SK-N-SH (cell line): ENCODE results near the gene PRKACA. TPM values are rescaled to one million over a fixed set of nuclear protein-coding genes. Genes with fewer than 3 reads are reported as not detected.

Source experiments
- CTCF ChIA-PET: fragments of 300-600, 350-600 bp; formaldehyde crosslinking; extraction: SDS; loops from one replicate; lab custom pipeline; 2021; lab: Yijun Ruan, JAX
- POLR2A ChIA-PET: fragments of 350-600 bp; sonication (Branson Sonifier 250); formaldehyde crosslinking; extraction: SDS; loops from one replicate; lab custom pipeline; 2020; ENCODE audit warnings: antibody characterized with exemption, inconsistent platforms; lab: Yijun Ruan, JAX
- DNase-seq: peaks from one replicate; pipeline ENCODE4 v3.0.0; 2012
- H2AFZ ChIP-seq: fragments of 200-600 bp; sonication (generic); 2 replicates; pipeline ENCODE4 v1.8.1; 2016; ENCODE audit warnings: antibody characterized with exemption, mild to moderate bottlenecking, low read depth
- H3F3A ChIP-seq: fragments of 200-600 bp; sonication (generic); replicated peaks from 2 replicates; pipeline ENCODE3; 2016; ENCODE audit warnings: antibody characterized with exemption, mild to moderate bottlenecking; ENCODE audit not compliant: insufficient read depth
- H3K27ac ChIP-seq, 2 experiments: fragments of 200-500 bp in 1 of 2; fragments of 200-600 bp in 1 of 2; sonication (Bioruptor generic) in 1 of 2; sonication (generic), shearing (Covaris generic) in 1 of 2; 2 replicates each; pipeline versions ENCODE4 v1.5.1 to v1.6.1; 2014 to 2016; ENCODE audit warnings: low read depth in 2 of 2, inconsistent platforms in 1 of 2, low read length in 1 of 2, mild to moderate bottlenecking in 1 of 2, mixed read lengths in 1 of 2
- H3K27me3 ChIP-seq: fragments of 200-600 bp; sonication (generic), shearing (Covaris generic); 2 replicates; pipeline ENCODE4 v1.6.1; 2016; ENCODE audit warnings: mixed run types; ENCODE audit not compliant: insufficient read depth
- H3K36me3 ChIP-seq, 2 experiments: fragments of 200-500 bp in 1 of 2; fragments of 200-600 bp in 1 of 2; sonication (Bioruptor generic) in 1 of 2; sonication (generic) in 1 of 2; replicated peaks in 1 of 2; 2 replicates each; pipeline versions ENCODE3 to v1.5.1; 2014 to 2016; ENCODE audit warnings: low read length in 1 of 2, mild to moderate bottlenecking in 1 of 2; ENCODE audit not compliant: insufficient read depth in 2 of 2, control insufficient read depth in 1 of 2
- H3K4me1 ChIP-seq, 2 experiments: fragments of 200-500 bp in 1 of 2; fragments of 200-600 bp in 1 of 2; sonication (Bioruptor generic) in 1 of 2; sonication (generic), shearing (Covaris generic) in 1 of 2; 2 replicates each; pipeline versions ENCODE4 v1.5.1 to v1.6.1; 2014 to 2016; ENCODE audit warnings: low read depth in 1 of 2, low read length in 1 of 2, mixed run types in 1 of 2; ENCODE audit not compliant: insufficient read depth in 2 of 2, control insufficient read depth in 1 of 2
- H3K4me2 ChIP-seq: fragments of 200-600 bp; sonication (generic), shearing (Covaris generic); 2 replicates; pipeline ENCODE4 v1.6.1; 2017; ENCODE audit warnings: mixed run types
- H3K4me3 ChIP-seq, 2 experiments: fragments of 200-500 bp in 1 of 2; fragments of 200-600 bp in 1 of 2; sonication (Bioruptor generic) in 1 of 2; sonication (generic), shearing (Covaris generic) in 1 of 2; 2 replicates each; pipeline versions ENCODE4 v1.5.1 to v1.8.1; 2014 to 2016; ENCODE audit warnings: low read depth in 2 of 2, inconsistent platforms in 1 of 2, low read length in 1 of 2, mild to moderate bottlenecking in 1 of 2, mixed read lengths in 1 of 2, moderate library complexity in 1 of 2
- H3K79me2 ChIP-seq: fragments of 200-600 bp; sonication (generic); 2 replicates; pipeline ENCODE4 v1.8.1; 2017; ENCODE audit warnings: mild to moderate bottlenecking; ENCODE audit not compliant: insufficient read depth
- H3K9ac ChIP-seq: fragments of 200-600 bp; sonication (generic); 2 replicates; pipeline ENCODE4 v1.6.1; 2017; ENCODE audit warnings: mixed run types
- H3K9me2 ChIP-seq: fragments of 200-600 bp; sonication (generic); 2 replicates; pipeline ENCODE4 v1.6.1; 2017; ENCODE audit warnings: mixed run types
- H3K9me3 ChIP-seq: fragments of 200-600 bp; sonication (generic); 2 replicates; pipeline ENCODE4 v1.6.1; 2017; ENCODE audit warnings: mixed run types, mild to moderate bottlenecking, moderate library complexity
- H4K20me1 ChIP-seq: fragments of 200-600 bp; sonication (generic); 2 replicates; pipeline ENCODE4 v1.6.1; 2017; ENCODE audit warnings: mild to moderate bottlenecking, mixed run types; ENCODE audit not compliant: insufficient read depth
- CHD2 ChIP-seq: fragments of 150-350 bp; IDR thresholded peaks from 2 replicates; pipeline ENCODE4 v1.6.1; 2018; ENCODE audit warnings: low read length; ENCODE audit not compliant: partially characterized antibody
- ELF1 ChIP-seq: IDR thresholded peaks from 2 replicates; pipeline ENCODE4 v1.4.0; 2012
- EP300 ChIP-seq, 2 experiments: IDR thresholded peaks; 2 replicates each; pipeline versions ENCODE4 v1.4.0 to v1.6.1; 2012; ENCODE audit warnings: borderline replicate concordance in 1 of 2, low read depth in 1 of 2, low read length in 1 of 2
- FOSL2 ChIP-seq: IDR thresholded peaks from 2 replicates; pipeline ENCODE4 v1.4.0; 2012; ENCODE audit warnings: low read depth, mild to moderate bottlenecking, moderate library complexity, borderline replicate concordance
- FOXJ3 ChIP-seq: sonication (generic); formaldehyde crosslinking; IDR thresholded peaks from 2 replicates; pipeline ENCODE4 v1.5.1; 2020; ENCODE audit warnings: mild to moderate bottlenecking, missing genetic modification reagents
- FOXM1 ChIP-seq: IDR thresholded peaks from 2 replicates; pipeline ENCODE4 v1.4.0; 2012; ENCODE audit warnings: low read depth, mild to moderate bottlenecking
- GATA2 ChIP-seq: sonication (generic); formaldehyde crosslinking; IDR thresholded peaks from 2 replicates; pipeline ENCODE4 v1.5.0; 2020; ENCODE audit warnings: mild to moderate bottlenecking, missing genetic modification reagents
- MAX ChIP-seq: IDR thresholded peaks from 2 replicates; pipeline ENCODE4 v1.4.0; 2012; ENCODE audit warnings: low read depth
- POLR2AphosphoS5 ChIP-seq: IDR thresholded peaks from 2 replicates; pipeline ENCODE4 v1.6.1; 2012; ENCODE audit warnings: low read depth, low read length
- RAD21 ChIP-seq: IDR thresholded peaks from 2 replicates; pipeline ENCODE4 v1.6.1; 2012; ENCODE audit warnings: mild to moderate bottlenecking, low read length
- RCOR1 ChIP-seq: fragments of 150-350 bp; IDR thresholded peaks from 2 replicates; pipeline ENCODE4 v1.6.1; 2017; ENCODE audit warnings: antibody characterized with exemption, low read length
- REST ChIP-seq: IDR thresholded peaks from 2 replicates; pipeline ENCODE4 v1.6.1; 2012; ENCODE audit warnings: mild to moderate bottlenecking, low read depth, low read length, moderate library complexity
- RFX5 ChIP-seq: IDR thresholded peaks from 2 replicates; pipeline ENCODE4 v1.6.1; 2012; ENCODE audit warnings: mild to moderate bottlenecking, improper control_type of control experiment, low read length
- SIN3A ChIP-seq: IDR thresholded peaks from 2 replicates; pipeline ENCODE4 v1.6.1; 2012; ENCODE audit warnings: low read depth, mild to moderate bottlenecking, low read length, moderate library complexity, borderline replicate concordance
- SMC3 ChIP-seq: IDR thresholded peaks from 2 replicates; pipeline ENCODE4 v1.6.1; 2012; ENCODE audit warnings: low read depth, low read length, improper control_type of control experiment
- TAF1 ChIP-seq: IDR thresholded peaks from 2 replicates; pipeline ENCODE4 v1.6.1; 2012; ENCODE audit warnings: low read depth, mild to moderate bottlenecking, low read length, moderate library complexity, borderline replicate concordance
- TEAD4 ChIP-seq: IDR thresholded peaks from 2 replicates; pipeline ENCODE4 v1.4.0; 2012; ENCODE audit warnings: mild to moderate bottlenecking, borderline replicate concordance; ENCODE audit not compliant: insufficient read depth
- YY1 ChIP-seq: IDR thresholded peaks from 2 replicates; pipeline ENCODE4 v1.4.0; 2012; ENCODE audit warnings: low read depth, mild to moderate bottlenecking
- WGBS: methylation state at CpG from one replicate; pipeline ENCODE4 v1.1.6; 2017; ENCODE audit warnings: low lambda C conversion rate; 5-methylcytosine and 5-hydroxymethylcytosine counted together
- polyA plus RNA-seq, 3 experiments: library from polyadenylated mRNA; depleted of rRNA; stranded (reverse); fragments of >200 nt; gene quantifications; 2 replicates each; pipeline ENCODE4 v1.2.3, GENCODE V29; 2012
- TF ChIP-seq, protein P1 (sequence below): IDR thresholded peaks from 2 replicates; pipeline ENCODE4 v1.4.0; 2012; ENCODE audit warnings: low read depth, borderline replicate concordance
- TF ChIP-seq, protein P2 (sequence below): fragments of 150-350 bp; IDR thresholded peaks from 2 replicates; pipeline ENCODE4 v1.6.1; 2016; ENCODE audit warnings: mild to moderate bottlenecking, low read depth, low read length

The PRKACA gene
- polyA plus RNA-seq, 1 of the 3 experiments (the other 2 are of a cell fraction), result 48.4 TPM

GRCh38 chr19:14058182-14059092, 59.1 kb downstream of the PRKACA start:
- CTCF ChIA-PET, result interaction anchor here (0.6 to 8.1 kb wide), 35 partner anchors 9 to 225 kb away, joined by 3 to 146 read pairs (median 4); partner anchors contain the start of genes DCAF15, IL27RA, MISP3 and PODNL1

More at GRCh38 chr19:14058182-14059092, 59.1 kb downstream of the PRKACA start:
- WGBS, result 11% methylated on average over 17 of the region's 17 CpGs
- Histone ChIP-seq H3K27ac (no peak overlapping the region), H3K9me2 (no peaks in the 10 kb centered on the region), H3K9me3 (no peaks in the 10 kb centered on the region), H3K4me2 (peak overlapping the region; percentile 88), H3F3A (peaks cover 11% of the 10 kb centered on the region), H3K36me3 (no peaks in the 10 kb centered on the region), H3K9ac (0 out of 2 replicates have a peak overlapping the region, but pooled peaks have one; percentile 46), H3K79me2 (no peaks in the 10 kb centered on the region), H2AFZ (0 out of 2 replicates have a peak overlapping the region, but pooled peaks have one; percentile 93), H3K27me3 (no peaks in the 10 kb centered on the region), H3K4me3 (peak overlapping the region; percentile 39 to 64), H3K4me1 (peaks cover 6 to 10% of the 10 kb centered on the region in 2 experiments; a peak in 2 of 4 replicates), H4K20me1 (no peaks in the 10 kb centered on the region)
- TF ChIP-seq, protein P1, sequence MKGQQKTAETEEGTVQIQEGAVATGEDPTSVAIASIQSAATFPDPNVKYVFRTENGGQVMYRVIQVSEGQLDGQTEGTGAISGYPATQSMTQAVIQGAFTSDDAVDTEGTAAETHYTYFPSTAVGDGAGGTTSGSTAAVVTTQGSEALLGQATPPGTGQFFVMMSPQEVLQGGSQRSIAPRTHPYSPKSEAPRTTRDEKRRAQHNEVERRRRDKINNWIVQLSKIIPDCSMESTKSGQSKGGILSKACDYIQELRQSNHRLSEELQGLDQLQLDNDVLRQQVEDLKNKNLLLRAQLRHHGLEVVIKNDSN, result no peak
- TF ChIP-seq FOSL2 (no peak), CHD2 (no peak), RCOR1 (no peak), GATA2 (CRISPR knock-in tag) (no peak), SMC3 (no peak), FOXJ3 (CRISPR knock-in tag) (no peak), REST (no peak), RFX5 (no peak), ELF1 (no peak), RAD21 (no peak), TAF1 (no peak), EP300 (IDR thresholded peaks at IDR 0.05; ENCODE audit: borderline replicate concordance in 1 of 2, low read depth in 1 of 2, low read length in 1 of 2) (no peak), FOXM1 (no peak), YY1 (no peak), MAX (no peak), POLR2AphosphoS5 (no peak), SIN3A (no peak), TEAD4 (no peak)
- TF ChIP-seq, protein P2, sequence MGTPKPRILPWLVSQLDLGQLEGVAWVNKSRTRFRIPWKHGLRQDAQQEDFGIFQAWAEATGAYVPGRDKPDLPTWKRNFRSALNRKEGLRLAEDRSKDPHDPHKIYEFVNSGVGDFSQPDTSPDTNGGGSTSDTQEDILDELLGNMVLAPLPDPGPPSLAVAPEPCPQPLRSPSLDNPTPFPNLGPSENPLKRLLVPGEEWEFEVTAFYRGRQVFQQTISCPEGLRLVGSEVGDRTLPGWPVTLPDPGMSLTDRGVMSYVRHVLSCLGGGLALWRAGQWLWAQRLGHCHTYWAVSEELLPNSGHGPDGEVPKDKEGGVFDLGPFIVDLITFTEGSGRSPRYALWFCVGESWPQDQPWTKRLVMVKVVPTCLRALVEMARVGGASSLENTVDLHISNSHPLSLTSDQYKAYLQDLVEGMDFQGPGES, result no peak
- peak; percentile 27 for DNase-seq
- POLR2A ChIA-PET, result interaction anchor here (1.6 kb wide), 1 partner anchor 15 kb away, joined by 4 read pairs; no protein-coding TSS in a partner anchor
